T-cell (primary cell): Measurements from ENCODE around the gene ABCC11. TPM values are rescaled to one million over a fixed set of nuclear protein-coding genes. Genes with fewer than 3 reads are reported as not detected.

Experiments
- ATAC-seq, 4 experiments: fragments of 200-7000 bp in 3 of 4; fragments of 150-1000 bp in 1 of 4; cut with Tn5 transposase; replicated peaks in 1 of 4; 1 replicate in 3 of 4; 2 replicates in 1 of 4; pipeline ENCODE4 v1.10.0; 2021; ENCODE audit warnings: moderate library complexity in 3 of 4, mild to moderate bottlenecking in 2 of 4, moderate number of reproducible peaks in 1 of 4
- CTCF ChIA-PET, 2 donors: fragments of 300-600 bp; sonication (Branson Sonifier 250); formaldehyde crosslinking; loops; one replicate each; lab custom pipeline; 2022; ENCODE audit warnings: antibody characterized with exemption in 2 of 2; lab: Charles Lee
- POLR2A ChIA-PET, 2 donors: fragments of 300-600 bp; sonication (Branson Sonifier 250); formaldehyde crosslinking; loops; one replicate each; lab custom pipeline; 2022; ENCODE audit warnings: antibody characterized with exemption in 2 of 2; lab: Charles Lee
- DNase-seq, 35 experiments: peaks; one replicate each; pipeline versions ENCODE4 v3.0.0 to v3.0.0-alpha.2; 2013 to 2023
- H3K27ac ChIP-seq: one replicate; pipeline ENCODE4 v1.5.1; 2013; ENCODE audit warnings: low read length
- H3K27me3 ChIP-seq, 2 experiments: replicated peaks in 1 of 2; 1 replicate in 1 of 2; 2 replicates in 1 of 2; pipeline versions ENCODE4 v1.6.1 to v1.7.0; 2013; ENCODE audit warnings: low read length in 1 of 2, mixed read lengths in 1 of 2; ENCODE audit not compliant: control insufficient read depth in 2 of 2, insufficient read depth in 2 of 2; ENCODE audit errors: extremely low read depth in 1 of 2
- H3K36me3 ChIP-seq, 2 donors: 1 replicate in 1 of 2; 2 replicates in 1 of 2; pipeline versions ENCODE4 v1.6.1 to v1.7.0; 2013; ENCODE audit warnings: low read length in 1 of 2; ENCODE audit not compliant: control insufficient read depth in 2 of 2, insufficient read depth in 1 of 2; ENCODE audit errors: extremely low read depth in 1 of 2
- H3K4me1 ChIP-seq, 2 experiments: 1 replicate in 1 of 2; 2 replicates in 1 of 2; pipeline versions ENCODE4 v1.6.1 to v1.7.0; 2013; ENCODE audit warnings: low read length in 2 of 2, mixed read lengths in 1 of 2; ENCODE audit not compliant: insufficient read depth in 2 of 2, control insufficient read depth in 1 of 2; ENCODE audit errors: extremely low read depth in 1 of 2
- H3K4me3 ChIP-seq, 2 donors: 1 replicate in 1 of 2; 2 replicates in 1 of 2; pipeline versions ENCODE4 v1.5.1 to v1.7.0; 2013; ENCODE audit warnings: mild to moderate bottlenecking in 2 of 2, low read length in 1 of 2, moderate library complexity in 1 of 2; ENCODE audit not compliant: control insufficient read depth in 1 of 2; ENCODE audit errors: extremely low read depth in 1 of 2
- H3K9me3 ChIP-seq: 2 replicates; pipeline ENCODE4 v1.7.0; 2013
- H3K27ac Mint-ChIP-seq, 2 donors: one replicate each; pipeline ENCODE4 v1.8.0; 2020 to 2021; ENCODE audit warnings: mild to moderate bottlenecking in 2 of 2, mixed read lengths in 2 of 2
- H3K27me3 Mint-ChIP-seq, 2 donors: one replicate each; pipeline ENCODE4 v1.8.0; 2021 to 2022; ENCODE audit warnings: mixed read lengths in 2 of 2
- H3K36me3 Mint-ChIP-seq: one replicate; pipeline ENCODE4 v1.8.0; 2021; ENCODE audit warnings: mixed read lengths
- H3K4me1 Mint-ChIP-seq, 3 donors: one replicate each; pipeline ENCODE4 v1.8.0; 2020 to 2022; ENCODE audit warnings: mixed read lengths in 3 of 3, mild to moderate bottlenecking in 1 of 3
- H3K4me3 Mint-ChIP-seq, 3 donors: one replicate each; pipeline ENCODE4 v1.8.0; 2020 to 2022; ENCODE audit warnings: mild to moderate bottlenecking in 3 of 3, mixed read lengths in 3 of 3, moderate library complexity in 3 of 3
- H3K9me3 Mint-ChIP-seq, 3 donors: one replicate each; pipeline ENCODE4 v1.8.0; 2020 to 2022; ENCODE audit warnings: mixed read lengths in 3 of 3
- WGBS: methylation state at CpG from one replicate; pipeline ENCODE4 v1.1.5; 2013; ENCODE audit warnings: missing lambda C conversion rate; ENCODE audit not compliant: insufficient coverage; 5-methylcytosine and 5-hydroxymethylcytosine counted together
- total RNA-seq, 35 experiments: library from RNA in 6 of 35; stranded (reverse) in 6 of 35; fragments of 120-200 nt in 1 of 35; gene quantifications; one replicate each; pipeline versions ENCODE4 v1.2.1 to v1.2.4 and lab custom pipeline; 2013 to 2026

The ABCC11 gene
- total RNA-seq, 5 donors from 2014 or later (not counting 1 experiment from before 2014, with no cell fraction given): 0.07 to 0.29 (median 0.25) TPM; not detected in 2

DNA sequence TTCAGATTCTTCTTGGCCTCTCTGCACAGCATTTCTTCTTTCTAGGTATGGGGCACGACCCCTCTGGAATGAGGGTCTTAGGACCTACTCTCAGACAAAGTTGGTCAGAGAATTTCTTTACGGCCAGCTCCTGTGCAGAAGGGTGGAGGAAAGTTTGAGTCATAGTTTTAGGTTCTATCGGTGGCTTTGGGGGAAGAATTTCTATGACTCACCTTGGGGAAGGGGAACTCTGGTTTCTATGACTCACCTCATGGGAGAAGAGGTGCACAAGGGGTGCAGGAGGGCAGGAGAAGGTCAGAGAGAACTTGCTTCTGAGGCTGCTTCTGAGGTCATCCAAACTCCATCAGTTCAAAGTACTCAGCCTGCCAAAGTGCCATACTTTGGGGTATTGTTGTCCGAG is 89.0 kb downstream of the ABCC11 start:
- H3K4me1 Mint-ChIP-seq: peaks cover 0 to 13% (median 9%) of the 10 kb centered on the region in 3 donors

DNA sequence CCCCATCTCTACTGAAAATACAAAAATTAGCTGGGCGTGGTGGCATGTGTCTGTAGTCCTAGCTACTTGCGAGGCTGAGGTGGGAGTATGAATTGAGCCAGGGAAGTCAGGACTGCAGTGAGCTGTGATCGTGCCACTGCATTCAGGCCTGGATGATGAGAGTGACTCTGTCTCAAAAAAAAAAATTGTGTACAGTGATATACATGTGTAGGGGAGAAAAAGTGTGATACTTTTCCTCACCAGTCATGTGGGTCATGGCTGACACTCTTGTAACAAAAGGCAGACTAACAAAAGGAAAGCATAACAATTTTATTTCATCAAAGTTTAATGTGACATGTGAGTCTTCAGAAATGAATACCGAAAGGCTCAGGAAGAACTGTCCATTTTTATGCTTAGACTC is 89.5 kb downstream of the ABCC11 start:
- Mint-ChIP-seq H3K4me3 (no peak overlapping the region), H3K27ac (no peak overlapping the region), H3K9me3 (no peaks in the 10 kb centered on the region), H3K27me3 (peaks cover 14 to 15% of the 10 kb centered on the region in 2 donors), H3K4me1 (peaks cover 0 to 13% (median 9%) of the 10 kb centered on the region in 3 donors), H3K36me3 (no peaks in the 10 kb centered on the region)
- H3K9me3 ChIP-seq: no peaks in the 10 kb centered on the region
- DNase-seq: no peak
- no peak overlapping the region for H3K4me3 ChIP-seq
- H3K36me3 ChIP-seq: no peaks in the 10 kb centered on the region
- H3K27me3 ChIP-seq: peaks cover 4 to 28% of the 10 kb centered on the region in 2 experiments
- ChIA-PET POLR2A (no interaction called here), CTCF (interaction anchor here (0.7 to 2.1 kb wide), 3 partner anchors 435 to 1120 kb away, joined by 3 to 7 read pairs (median 3); no protein-coding TSS in a partner anchor)
- WGBS: 64% methylated on average over 3 of the region's 4 CpGs
- H3K4me1 ChIP-seq: peaks cover 0 to 4% of the 10 kb centered on the region in 2 experiments
- ATAC-seq: no peak
- no peak overlapping the region for H3K27ac ChIP-seq

More for the DNA sequence above, 89.0 kb downstream of the ABCC11 start:
- Mint-ChIP-seq H3K4me3 (no peak overlapping the region), H3K27me3 (peaks cover 18 to 19% of the 10 kb centered on the region in 2 donors), H3K27ac (no peak overlapping the region), H3K9me3 (no peaks in the 10 kb centered on the region), H3K36me3 (no peaks in the 10 kb centered on the region)
- Histone ChIP-seq H3K4me1 (peaks cover 0 to 4% of the 10 kb centered on the region in 2 experiments), H3K4me3 (no peak overlapping the region), H3K36me3 (no peaks in the 10 kb centered on the region), H3K9me3 (no peaks in the 10 kb centered on the region), H3K27me3 (peaks cover 4 to 29% of the 10 kb centered on the region in 2 experiments), H3K27ac (no peak overlapping the region)
- peak in 1 of 4 experiments; percentile 28 for ATAC-seq
- WGBS: 8% methylated on average over 2 of the region's 4 CpGs
- CTCF ChIA-PET: interaction anchor here (0.7 to 1.0 kb wide), 2 partner anchors 436 to 1197 kb away, joined by 3 to 5 read pairs; no protein-coding TSS in a partner anchor
- DNase-seq: no peak
- POLR2A ChIA-PET: no interaction called here

DNA sequence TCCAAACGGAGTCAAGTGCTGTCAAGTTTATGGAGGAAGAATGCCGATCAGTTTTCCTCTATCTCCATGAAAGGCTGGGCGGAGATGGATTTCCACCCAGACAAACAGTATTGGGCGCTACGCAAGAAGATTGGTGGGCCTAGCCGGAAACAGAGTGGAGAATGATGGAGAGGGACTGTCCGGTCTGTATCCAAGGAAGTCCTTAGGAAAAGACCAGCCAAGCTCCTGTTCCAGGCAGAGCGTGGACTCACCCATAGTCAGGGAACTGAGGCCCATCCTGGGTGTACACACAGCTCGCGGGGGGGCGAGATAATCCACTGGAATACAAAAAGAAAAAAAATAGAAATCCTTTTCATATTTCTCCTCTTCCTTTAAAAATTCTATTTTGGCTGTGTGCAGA is 90.0 kb downstream of the ABCC11 start:
- ChIA-PET CTCF (interaction anchor here (0.7 to 2.1 kb wide), 3 partner anchors 435 to 1119 kb away, joined by 3 to 7 read pairs (median 3); no protein-coding TSS in a partner anchor), POLR2A (no interaction called here)
- DNase-seq (no peak), ATAC-seq (no peak)
- H3K27me3 ChIP-seq: peaks cover 4 to 29% of the 10 kb centered on the region in 2 experiments
- Mint-ChIP-seq H3K4me1 (peaks cover 0 to 13% (median 9%) of the 10 kb centered on the region in 3 donors), H3K27me3 (peaks cover 14 to 15% of the 10 kb centered on the region in 2 donors), H3K36me3 (no peaks in the 10 kb centered on the region), H3K4me3 (no peak overlapping the region), H3K27ac (no peak overlapping the region), H3K9me3 (no peaks in the 10 kb centered on the region)
- H3K27ac ChIP-seq: no peak overlapping the region
- H3K36me3 ChIP-seq: no peaks in the 10 kb centered on the region
- no peak overlapping the region for H3K4me3 ChIP-seq
- 100% methylated on average over 4 of the region's 11 CpGs for WGBS
- peaks cover 0 to 4% of the 10 kb centered on the region in 2 experiments for H3K4me1 ChIP-seq
- no peaks in the 10 kb centered on the region for H3K9me3 ChIP-seq

DNA sequence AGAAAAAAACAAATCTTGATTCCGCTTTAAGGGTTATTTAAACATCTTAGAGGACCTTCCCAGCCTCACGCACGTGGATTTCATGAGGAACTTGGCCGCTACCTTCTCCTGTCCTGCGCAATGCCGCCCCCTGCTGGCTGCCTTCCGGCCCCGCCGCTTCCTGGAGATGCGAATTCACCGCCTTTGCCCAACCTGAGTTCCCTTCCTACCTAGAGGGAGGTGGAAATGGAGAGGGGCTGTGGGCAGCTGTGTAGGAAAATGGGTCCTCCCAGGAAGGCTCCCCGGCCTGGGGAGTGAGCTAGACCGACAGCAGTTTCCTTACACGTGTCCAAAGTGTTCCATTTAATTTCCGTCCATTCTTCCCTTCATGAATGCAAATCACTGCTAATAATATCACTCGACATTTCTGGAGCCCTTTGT is 90.5 kb downstream of the ABCC11 start:
- Histone ChIP-seq H3K9me3 (no peaks in the 10 kb centered on the region), H3K27me3 (peaks cover 4 to 31% of the 10 kb centered on the region in 2 experiments), H3K27ac (no peak overlapping the region), H3K4me3 (no peak overlapping the region), H3K4me1 (peaks cover 0 to 4% of the 10 kb centered on the region in 2 experiments), H3K36me3 (no peaks in the 10 kb centered on the region)
- H3K36me3 Mint-ChIP-seq: no peaks in the 10 kb centered on the region
- H3K27me3 Mint-ChIP-seq: peaks cover 14 to 15% of the 10 kb centered on the region in 2 donors
- no peak overlapping the region for H3K27ac Mint-ChIP-seq
- DNase-seq (peak; percentile 38 to 84 (median 72)), ATAC-seq (peak; percentile 65 to 77 (median 70))
- H3K4me3 Mint-ChIP-seq: no peak overlapping the region
- H3K9me3 Mint-ChIP-seq: no peaks in the 10 kb centered on the region
- POLR2A ChIA-PET: no interaction called here
- 25% methylated on average over 5 of the region's 16 CpGs for WGBS
- CTCF ChIA-PET: interaction anchor here (0.7 to 2.1 kb wide), 5 partner anchors 17 to 1204 kb away, joined by 3 to 7 read pairs (median 5); no protein-coding TSS in a partner anchor
- peaks cover 0 to 13% (median 9%) of the 10 kb centered on the region in 3 donors for H3K4me1 Mint-ChIP-seq

DNA sequence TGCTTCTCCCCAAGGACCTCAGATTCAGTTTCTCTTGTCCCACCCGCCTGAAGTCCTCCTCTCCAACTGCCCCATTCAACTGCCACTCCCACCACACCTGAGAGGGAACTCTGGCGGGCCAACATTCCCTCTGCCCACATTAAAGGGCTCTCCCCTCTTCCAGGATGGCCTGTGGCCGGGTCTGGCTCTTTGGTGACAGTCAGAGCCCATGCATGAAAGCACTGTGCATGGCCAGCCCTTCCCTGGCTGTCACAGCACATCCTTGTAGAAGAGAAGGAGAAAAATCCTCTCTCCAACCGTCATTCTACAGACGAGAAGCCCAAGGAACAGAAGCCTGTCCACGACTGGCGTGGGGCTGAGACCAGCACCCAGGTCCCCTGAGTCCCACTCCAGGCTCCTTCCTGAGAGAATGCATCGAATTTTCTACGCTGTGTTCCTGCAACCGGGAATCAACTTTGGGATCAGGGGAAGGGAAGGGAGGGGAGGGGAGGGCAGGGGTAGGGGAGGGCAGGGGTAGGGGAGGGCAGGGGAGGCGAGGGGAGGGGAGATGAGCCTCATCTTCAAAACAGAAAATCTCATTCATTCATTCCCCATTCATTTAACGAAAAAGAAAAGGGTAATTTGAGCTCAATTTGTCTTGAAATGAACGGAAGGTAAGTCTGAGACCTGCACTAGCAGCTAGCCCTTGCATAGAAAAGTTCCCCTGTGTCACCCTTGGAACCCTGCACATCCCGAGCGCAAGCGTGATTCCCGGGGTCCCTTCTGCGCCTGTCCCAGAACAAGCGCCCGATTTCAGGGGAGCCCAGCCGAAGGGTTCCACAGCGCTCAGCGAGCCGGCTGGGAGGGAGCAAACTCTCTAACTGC is 91.2 kb downstream of the ABCC11 start, which contains the start of gene ABCC12:
ABCC12 (minus strand) TSS at position 68 of the 864 bp plus-strand sequence. CDS start 9,569 bp downstream, outside the sequence.
- H3K9me3 Mint-ChIP-seq: no peaks in the 10 kb centered on the region
- peaks cover 13 to 15% of the 10 kb centered on the region in 2 donors for H3K27me3 Mint-ChIP-seq
- ATAC-seq (no peak), DNase-seq (no peak)
- WGBS: 46% methylated on average over 15 of the region's 24 CpGs
- Histone ChIP-seq H3K4me3 (no peak within 1 kb of the TSS), H3K36me3 (no peaks in the 10 kb centered on the region), H3K9me3 (no peaks in the 10 kb centered on the region), H3K27me3 (peaks cover 4 to 31% of the 10 kb centered on the region in 2 experiments), H3K27ac (no peak within 1 kb of the TSS), H3K4me1 (peaks cover 0 to 4% of the 10 kb centered on the region in 2 experiments)
- H3K4me1 Mint-ChIP-seq: peaks cover 0 to 13% (median 9%) of the 10 kb centered on the region in 3 donors
- H3K4me3 Mint-ChIP-seq: no peak within 1 kb of the TSS
- H3K27ac Mint-ChIP-seq: no peak within 1 kb of the TSS
- H3K36me3 Mint-ChIP-seq: no peaks in the 10 kb centered on the region
- ChIA-PET POLR2A (no interaction called here), CTCF (interaction anchor here (0.6 to 2.1 kb wide), 7 partner anchors 16 to 1204 kb away, joined by 3 to 7 read pairs (median 5); no protein-coding TSS in a partner anchor)

DNA sequence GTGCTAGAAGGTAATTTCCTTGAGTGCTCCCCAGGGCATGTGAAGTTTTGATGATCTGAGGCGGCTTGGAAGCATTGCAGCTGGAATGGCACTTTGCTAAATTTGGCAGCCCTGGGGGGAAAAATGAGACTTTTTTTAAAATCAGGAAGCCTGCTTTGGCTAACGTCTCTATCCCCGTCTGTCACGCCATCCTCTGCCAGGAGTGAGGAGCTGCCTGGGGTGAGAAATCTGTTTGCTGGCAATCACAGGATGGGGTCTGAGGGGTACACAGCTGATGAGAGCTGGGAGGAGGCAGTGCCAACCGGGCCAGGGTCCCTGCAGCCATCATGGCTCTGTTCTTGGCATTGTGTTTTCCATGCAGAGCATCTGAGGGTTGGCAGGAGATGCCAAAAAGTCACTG is 93.6 kb downstream of the ABCC11 start:
- ChIA-PET POLR2A (interaction anchor here in 1 of 2 donors (0.6 kb wide), 1 partner anchor 1518 kb away, joined by 5 read pairs; no protein-coding TSS in a partner anchor), CTCF (interaction anchor here in 1 of 2 donors (1.0 kb wide), 1 partner anchor 1012 kb away, joined by 5 read pairs; no protein-coding TSS in a partner anchor)
- H3K36me3 ChIP-seq: no peaks in the 10 kb centered on the region
- H3K27me3 ChIP-seq: peaks cover 5 to 31% of the 10 kb centered on the region in 2 experiments
- DNase-seq: no peak
- WGBS: 84% methylated on average over 5 of the region's 5 CpGs
- ATAC-seq: no peak
- peaks cover 15 to 21% of the 10 kb centered on the region in 2 donors for H3K27me3 Mint-ChIP-seq
- peaks cover 0 to 4% of the 10 kb centered on the region in 2 experiments for H3K4me1 ChIP-seq
- H3K4me1 Mint-ChIP-seq: peaks cover 0 to 13% (median 9%) of the 10 kb centered on the region in 3 donors
- peaks cover 0 to under 1% (median 0%) of the 10 kb centered on the region in 3 donors for H3K9me3 Mint-ChIP-seq
- H3K27ac ChIP-seq: no peak overlapping the region
- no peak overlapping the region for H3K27ac Mint-ChIP-seq
- no peaks in the 10 kb centered on the region for H3K9me3 ChIP-seq
- H3K4me3 Mint-ChIP-seq: no peak overlapping the region
- no peak overlapping the region for H3K4me3 ChIP-seq
- no peaks in the 10 kb centered on the region for H3K36me3 Mint-ChIP-seq
